ENCODE data around the gene HPSE2.

- TF ChIP-seq, protein P1, sequence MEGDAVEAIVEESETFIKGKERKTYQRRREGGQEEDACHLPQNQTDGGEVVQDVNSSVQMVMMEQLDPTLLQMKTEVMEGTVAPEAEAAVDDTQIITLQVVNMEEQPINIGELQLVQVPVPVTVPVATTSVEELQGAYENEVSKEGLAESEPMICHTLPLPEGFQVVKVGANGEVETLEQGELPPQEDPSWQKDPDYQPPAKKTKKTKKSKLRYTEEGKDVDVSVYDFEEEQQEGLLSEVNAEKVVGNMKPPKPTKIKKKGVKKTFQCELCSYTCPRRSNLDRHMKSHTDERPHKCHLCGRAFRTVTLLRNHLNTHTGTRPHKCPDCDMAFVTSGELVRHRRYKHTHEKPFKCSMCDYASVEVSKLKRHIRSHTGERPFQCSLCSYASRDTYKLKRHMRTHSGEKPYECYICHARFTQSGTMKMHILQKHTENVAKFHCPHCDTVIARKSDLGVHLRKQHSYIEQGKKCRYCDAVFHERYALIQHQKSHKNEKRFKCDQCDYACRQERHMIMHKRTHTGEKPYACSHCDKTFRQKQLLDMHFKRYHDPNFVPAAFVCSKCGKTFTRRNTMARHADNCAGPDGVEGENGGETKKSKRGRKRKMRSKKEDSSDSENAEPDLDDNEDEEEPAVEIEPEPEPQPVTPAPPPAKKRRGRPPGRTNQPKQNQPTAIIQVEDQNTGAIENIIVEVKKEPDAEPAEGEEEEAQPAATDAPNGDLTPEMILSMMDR (IDR thresholded peaks at IDR 0.05): no peak
- TF ChIP-seq POLR2AphosphoS5 (IDR thresholded peaks at IDR 0.05) (no peak), EP300 (IDR thresholded peaks at IDR 0.05) (no peak)
These were observed 719.3 kb downstream of the HPSE2 start for GRCh38 chr10:98516352-98516751.

Measured in sigmoid colon (tissue), 4 donors.